ENCODE measurements around the gene MCF2L.
A peak's percentile ranks its signal among the peaks of the same experiment; 100 is the strongest.

Gene MCF2L

GRCh38 chr13:113094410-113094800, 125.4 kb downstream of the MCF2L start:
- H3K4me3 ChIP-seq (ENCODE audit: insufficient read depth in 1 of 2, low read depth in 1 of 2, low read length in 2 of 2): no peak overlapping the region
- H3K4me1 ChIP-seq (ENCODE audit: control insufficient read depth, insufficient read depth, low read depth, low read length): peaks cover 6% of the 10 kb centered on the region
- H2AK5ac ChIP-seq (ENCODE audit: low read length, severe bottlenecking): no peak overlapping the region
- H2BK5ac ChIP-seq (ENCODE audit: low read depth, low read length, poor library complexity, severe bottlenecking): no peak overlapping the region
- no peak overlapping the region for H2BK120ac ChIP-seq (ENCODE audit: low read depth, low read length)
- no peak overlapping the region for H4K8ac ChIP-seq (ENCODE audit: low read length)
- DNase-seq: no peak
- H3K14ac ChIP-seq (ENCODE audit: low read length in 2 of 2): no peak overlapping the region
- peaks cover 47 to 48% of the 10 kb centered on the region in 2 experiments for H3K27me3 ChIP-seq (ENCODE audit: control insufficient read depth in 1 of 2, insufficient read depth in 1 of 2, low read length in 2 of 2)
- H3K18ac ChIP-seq (ENCODE audit: low read depth in 1 of 2, low read length in 2 of 2): no peak overlapping the region
- H2BK15ac ChIP-seq (ENCODE audit: low read depth, poor library complexity, severe bottlenecking): no peak overlapping the region
- H3K9me3 ChIP-seq (ENCODE audit: control insufficient read depth, low read length): no peaks in the 10 kb centered on the region
- 82% methylated on average over 14 of the region's 14 CpGs for WGBS
- no peak overlapping the region for H2AFZ ChIP-seq (ENCODE audit: low read depth, low read length)
- no peak overlapping the region for H3K23ac ChIP-seq (ENCODE audit: low read length in 2 of 2)
- H3K27ac ChIP-seq (ENCODE audit: low read length, poor library complexity, severe bottlenecking): no peak overlapping the region
- no peak overlapping the region for H2BK12ac ChIP-seq (ENCODE audit: low read length in 2 of 2)
- peaks cover 0 to 2% of the 10 kb centered on the region in 2 experiments for H3K36me3 ChIP-seq (ENCODE audit: control insufficient read depth in 1 of 2, insufficient read depth in 2 of 2, low read depth in 1 of 2, low read length in 2 of 2)
- H4K91ac ChIP-seq (ENCODE audit: low read length): no peak overlapping the region
- no peak overlapping the region for H3K9ac ChIP-seq (ENCODE audit: low read length)
- H3K79me1 ChIP-seq (replicated peaks; ENCODE audit: low read length, poor library complexity, severe bottlenecking): no peaks in the 10 kb centered on the region
- no peak overlapping the region for H3K4ac ChIP-seq (ENCODE audit: low read depth in 1 of 2, low read length in 2 of 2)
- no peak overlapping the region for H3K4me2 ChIP-seq (ENCODE audit: low read length, poor library complexity, severe bottlenecking)

GRCh38 chr13:113095146-113096051, 126.4 kb downstream of the MCF2L start:
- no peak overlapping the region for H2BK15ac ChIP-seq (ENCODE audit: low read depth, poor library complexity, severe bottlenecking)
- WGBS: 87% methylated on average over 25 of the region's 25 CpGs
- H3K4me1 ChIP-seq (ENCODE audit: control insufficient read depth, insufficient read depth, low read depth, low read length): peaks cover 6% of the 10 kb centered on the region

GRCh38 chr13:113096052-113096744, 127.2 kb downstream of the MCF2L start:
- Histone ChIP-seq H2BK5ac (ENCODE audit: low read depth, low read length, poor library complexity, severe bottlenecking) (no peak overlapping the region), H3K4me1 (ENCODE audit: control insufficient read depth, insufficient read depth, low read depth, low read length) (peaks cover 6% of the 10 kb centered on the region), H3K4me3 (ENCODE audit: insufficient read depth in 1 of 2, low read depth in 1 of 2, low read length in 2 of 2) (peak overlapping the region in 1 of 2 experiments; percentile 14), H3K79me1 (replicated peaks; ENCODE audit: low read length, poor library complexity, severe bottlenecking) (no peaks in the 10 kb centered on the region), H3K36me3 (ENCODE audit: control insufficient read depth in 1 of 2, insufficient read depth in 2 of 2, low read depth in 1 of 2, low read length in 2 of 2) (no peaks in the 10 kb centered on the region), H4K8ac (ENCODE audit: low read length) (no peak overlapping the region), H2BK15ac (ENCODE audit: low read depth, poor library complexity, severe bottlenecking) (no peak overlapping the region), H2AFZ (ENCODE audit: low read depth, low read length) (no peak overlapping the region), H3K4ac (ENCODE audit: low read depth in 1 of 2, low read length in 2 of 2) (no peak overlapping the region), H3K18ac (ENCODE audit: low read depth in 1 of 2, low read length in 2 of 2) (no peak overlapping the region), H3K27me3 (ENCODE audit: control insufficient read depth in 1 of 2, insufficient read depth in 1 of 2, low read length in 2 of 2) (peaks cover 40 to 48% of the 10 kb centered on the region in 2 experiments), H3K9ac (ENCODE audit: low read length) (no peak overlapping the region), H3K27ac (ENCODE audit: low read length, poor library complexity, severe bottlenecking) (no peak overlapping the region), H2AK5ac (ENCODE audit: low read length, severe bottlenecking) (no peak overlapping the region), H3K4me2 (ENCODE audit: low read length, poor library complexity, severe bottlenecking) (no peak overlapping the region), H2BK120ac (ENCODE audit: low read depth, low read length) (no peak overlapping the region), H3K9me3 (ENCODE audit: control insufficient read depth, low read length) (no peaks in the 10 kb centered on the region), H2BK12ac (ENCODE audit: low read length in 2 of 2) (no peak overlapping the region), H4K91ac (ENCODE audit: low read length) (no peak overlapping the region), H3K14ac (ENCODE audit: low read length in 2 of 2) (no peak overlapping the region), H3K23ac (ENCODE audit: low read length in 2 of 2) (no peak overlapping the region)
- DNase-seq: no peak
- 93% methylated on average over 61 of the region's 61 CpGs for whole genome bisulfite sequencing

More at GRCh38 chr13:113095146-113096051, 126.4 kb downstream of the MCF2L start:
- DNase-seq: no peak
- Histone ChIP-seq H3K9me3 (ENCODE audit: control insufficient read depth, low read length) (no peaks in the 10 kb centered on the region), H2BK5ac (ENCODE audit: low read depth, low read length, poor library complexity, severe bottlenecking) (no peak overlapping the region), H3K23ac (ENCODE audit: low read length in 2 of 2) (no peak overlapping the region), H2AK5ac (ENCODE audit: low read length, severe bottlenecking) (no peak overlapping the region), H3K14ac (ENCODE audit: low read length in 2 of 2) (peak overlapping the region in 1 of 2 experiments; percentile 44), H3K9ac (ENCODE audit: low read length) (no peak overlapping the region), H3K4ac (ENCODE audit: low read depth in 1 of 2, low read length in 2 of 2) (no peak overlapping the region), H3K4me3 (ENCODE audit: insufficient read depth in 1 of 2, low read depth in 1 of 2, low read length in 2 of 2) (no peak overlapping the region), H3K79me1 (replicated peaks; ENCODE audit: low read length, poor library complexity, severe bottlenecking) (no peaks in the 10 kb centered on the region), H3K27ac (ENCODE audit: low read length, poor library complexity, severe bottlenecking) (no peak overlapping the region), H3K18ac (ENCODE audit: low read depth in 1 of 2, low read length in 2 of 2) (no peak overlapping the region), H2AFZ (ENCODE audit: low read depth, low read length) (no peak overlapping the region), H3K27me3 (ENCODE audit: control insufficient read depth in 1 of 2, insufficient read depth in 1 of 2, low read length in 2 of 2) (peaks cover 40 to 48% of the 10 kb centered on the region in 2 experiments), H3K36me3 (ENCODE audit: control insufficient read depth in 1 of 2, insufficient read depth in 2 of 2, low read depth in 1 of 2, low read length in 2 of 2) (no peaks in the 10 kb centered on the region), H3K4me2 (ENCODE audit: low read length, poor library complexity, severe bottlenecking) (no peak overlapping the region), H2BK12ac (ENCODE audit: low read length in 2 of 2) (no peak overlapping the region), H4K91ac (ENCODE audit: low read length) (no peak overlapping the region), H2BK120ac (ENCODE audit: low read depth, low read length) (no peak overlapping the region), H4K8ac (ENCODE audit: low read length) (no peak overlapping the region)

GRCh38 chr13:113096745-113097305, 127.8 kb downstream of the MCF2L start:
- Histone ChIP-seq H4K8ac (ENCODE audit: low read length) (no peak overlapping the region), H3K4me3 (ENCODE audit: insufficient read depth in 1 of 2, low read depth in 1 of 2, low read length in 2 of 2) (no peak overlapping the region), H3K23ac (ENCODE audit: low read length in 2 of 2) (no peak overlapping the region), H3K18ac (ENCODE audit: low read depth in 1 of 2, low read length in 2 of 2) (no peak overlapping the region), H3K27me3 (ENCODE audit: control insufficient read depth in 1 of 2, insufficient read depth in 1 of 2, low read length in 2 of 2) (peaks cover 36 to 47% of the 10 kb centered on the region in 2 experiments), H3K36me3 (ENCODE audit: control insufficient read depth in 1 of 2, insufficient read depth in 2 of 2, low read depth in 1 of 2, low read length in 2 of 2) (no peaks in the 10 kb centered on the region), H3K4me1 (ENCODE audit: control insufficient read depth, insufficient read depth, low read depth, low read length) (peaks cover 6% of the 10 kb centered on the region), H2BK5ac (ENCODE audit: low read depth, low read length, poor library complexity, severe bottlenecking) (no peak overlapping the region), H2AK5ac (ENCODE audit: low read length, severe bottlenecking) (no peak overlapping the region), H2BK15ac (ENCODE audit: low read depth, poor library complexity, severe bottlenecking) (no peak overlapping the region), H2BK12ac (ENCODE audit: low read length in 2 of 2) (no peak overlapping the region), H3K14ac (ENCODE audit: low read length in 2 of 2) (no peak overlapping the region), H4K91ac (ENCODE audit: low read length) (no peak overlapping the region), H3K9me3 (ENCODE audit: control insufficient read depth, low read length) (no peaks in the 10 kb centered on the region), H3K4me2 (ENCODE audit: low read length, poor library complexity, severe bottlenecking) (no peak overlapping the region), H3K27ac (ENCODE audit: low read length, poor library complexity, severe bottlenecking) (no peak overlapping the region), H3K9ac (ENCODE audit: low read length) (no peak overlapping the region), H2AFZ (ENCODE audit: low read depth, low read length) (no peak overlapping the region), H2BK120ac (ENCODE audit: low read depth, low read length) (no peak overlapping the region), H3K4ac (ENCODE audit: low read depth in 1 of 2, low read length in 2 of 2) (no peak overlapping the region), H3K79me1 (replicated peaks; ENCODE audit: low read length, poor library complexity, severe bottlenecking) (no peaks in the 10 kb centered on the region)
- no peak for DNase-seq
- WGBS: 97% methylated on average over 52 of the region's 52 CpGs

All from mesenchymal stem cell (in vitro differentiated cells and primary cell).